Subcutaneous adipose tissue (tissue), 4 donors: Measurements from ENCODE around the gene PAM. TPM values are rescaled to one million over a fixed set of nuclear protein-coding genes. Genes with fewer than 3 reads are reported as not detected.

Experiments used
- total RNA-seq, 4 donors: library from RNA; depleted of rRNA; stranded (reverse); fragments of >200 nt; gene quantifications; one replicate each; pipeline ENCODE4 v1.1.0, GENCODE V29; 2016
- TF ChIP-seq, protein P1 (sequence below): fragments of 450-650 bp; IDR thresholded peaks from one replicate; pipeline ENCODE4 v1.5.1; 2016; ENCODE audit warnings: low read depth, mild to moderate bottlenecking, control low read depth, antibody characterized with exemption, moderate library complexity

PAM gene
- total RNA-seq, 4 donors from 2014 or later = 142 to 289 (median 225) TPM

DNA sequence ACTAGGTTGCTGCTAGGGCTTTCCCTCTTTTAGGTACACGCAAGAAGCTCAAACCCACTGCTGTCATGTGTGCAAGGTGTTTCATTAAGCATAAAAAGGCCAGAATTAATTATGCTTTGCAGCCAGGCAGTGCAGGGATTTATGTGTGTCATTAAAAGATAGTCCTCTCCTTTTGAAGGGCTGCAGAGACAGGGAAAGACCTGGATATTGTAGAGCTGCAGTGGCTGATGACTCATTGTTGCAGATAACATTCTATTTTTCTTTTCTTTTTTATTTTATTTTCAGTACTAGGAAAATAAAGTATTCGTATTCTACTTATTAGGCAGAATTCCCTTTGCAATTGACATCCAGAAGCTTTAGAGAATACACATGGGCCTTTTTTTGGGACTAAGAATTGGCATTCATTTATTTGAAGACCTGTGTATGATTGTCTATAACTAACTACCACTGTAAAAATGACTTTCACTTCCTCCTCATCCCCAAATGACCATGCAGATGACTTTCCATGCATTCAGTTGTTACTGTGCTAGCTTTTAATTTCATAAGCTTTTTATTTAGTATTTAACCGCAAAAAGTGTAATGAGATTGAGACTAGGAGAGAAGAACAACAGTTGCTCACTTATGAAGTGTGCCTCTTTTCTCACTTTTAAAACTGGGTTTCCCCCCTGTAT, 113.0 kb downstream of the PAM start:
- TF ChIP-seq, protein P1, sequence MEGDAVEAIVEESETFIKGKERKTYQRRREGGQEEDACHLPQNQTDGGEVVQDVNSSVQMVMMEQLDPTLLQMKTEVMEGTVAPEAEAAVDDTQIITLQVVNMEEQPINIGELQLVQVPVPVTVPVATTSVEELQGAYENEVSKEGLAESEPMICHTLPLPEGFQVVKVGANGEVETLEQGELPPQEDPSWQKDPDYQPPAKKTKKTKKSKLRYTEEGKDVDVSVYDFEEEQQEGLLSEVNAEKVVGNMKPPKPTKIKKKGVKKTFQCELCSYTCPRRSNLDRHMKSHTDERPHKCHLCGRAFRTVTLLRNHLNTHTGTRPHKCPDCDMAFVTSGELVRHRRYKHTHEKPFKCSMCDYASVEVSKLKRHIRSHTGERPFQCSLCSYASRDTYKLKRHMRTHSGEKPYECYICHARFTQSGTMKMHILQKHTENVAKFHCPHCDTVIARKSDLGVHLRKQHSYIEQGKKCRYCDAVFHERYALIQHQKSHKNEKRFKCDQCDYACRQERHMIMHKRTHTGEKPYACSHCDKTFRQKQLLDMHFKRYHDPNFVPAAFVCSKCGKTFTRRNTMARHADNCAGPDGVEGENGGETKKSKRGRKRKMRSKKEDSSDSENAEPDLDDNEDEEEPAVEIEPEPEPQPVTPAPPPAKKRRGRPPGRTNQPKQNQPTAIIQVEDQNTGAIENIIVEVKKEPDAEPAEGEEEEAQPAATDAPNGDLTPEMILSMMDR = no peak

DNA sequence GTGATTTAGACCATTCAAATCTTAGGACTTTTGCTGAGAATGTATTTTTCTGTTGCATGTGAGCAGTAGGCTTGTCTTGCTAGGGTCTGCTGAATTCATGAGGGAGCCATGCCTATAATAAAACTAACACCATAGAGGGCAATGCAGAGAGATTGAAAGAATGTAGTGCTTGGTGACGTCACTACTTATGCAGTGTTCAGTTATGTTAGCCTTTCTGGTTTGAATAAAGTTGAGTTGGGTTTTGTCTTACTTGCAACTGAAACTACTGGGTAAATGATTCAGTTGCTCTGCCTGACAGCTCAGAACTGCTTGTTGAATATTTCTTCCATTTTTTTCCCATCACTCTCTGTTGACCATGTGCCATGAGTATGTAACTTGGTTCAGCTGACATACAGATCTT, 114.1 kb downstream of the PAM start:
- TF ChIP-seq, protein P1 = no peak

DNA sequence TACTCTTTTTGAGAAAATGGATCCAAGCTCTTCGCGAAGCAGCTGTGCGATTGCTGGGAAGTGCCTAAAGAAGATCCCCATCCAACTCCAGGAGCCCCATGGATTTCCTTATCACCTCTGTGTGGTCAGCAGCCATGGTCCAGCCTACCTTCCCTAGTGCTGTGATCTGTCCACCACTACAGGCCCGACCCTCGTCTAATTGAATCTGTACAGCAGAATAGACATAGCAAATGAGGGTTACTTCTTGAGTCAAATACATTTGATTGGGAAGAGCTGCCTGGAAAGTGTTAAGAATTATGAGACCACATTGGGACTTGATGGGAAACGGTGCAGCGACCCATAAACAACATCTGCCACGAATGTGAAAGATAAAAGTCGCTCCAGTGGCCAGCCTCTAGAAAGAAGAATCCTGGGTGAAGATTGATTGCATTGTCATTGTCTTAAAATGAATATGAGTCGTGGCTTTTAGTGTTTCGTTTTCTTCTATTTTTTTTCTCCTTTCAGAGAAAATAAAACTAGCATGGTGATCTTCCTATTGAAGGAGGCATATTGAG, 118.4 kb downstream of the PAM start:
- TF ChIP-seq, protein P1 = no peak

DNA sequence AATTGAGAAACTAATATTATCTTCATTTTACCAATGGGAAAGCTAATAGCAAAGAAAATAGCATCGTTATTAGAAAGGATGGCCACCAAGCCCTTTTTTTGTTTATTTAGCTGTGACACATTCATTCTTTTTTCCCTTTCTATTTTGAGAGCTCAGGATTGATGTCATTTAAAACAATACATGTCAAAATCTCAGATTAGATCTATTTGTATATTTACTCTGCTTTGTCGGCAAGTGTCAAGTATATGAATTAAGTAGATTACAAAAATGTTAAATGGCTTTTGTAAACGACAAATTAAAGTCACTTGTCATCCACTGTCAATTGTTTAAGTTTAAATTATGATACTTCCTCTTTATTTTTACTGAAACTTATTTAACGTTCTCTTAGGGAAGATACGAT, 118.9 kb downstream of the PAM start:
- TF ChIP-seq, protein P1 = no peak

DNA sequence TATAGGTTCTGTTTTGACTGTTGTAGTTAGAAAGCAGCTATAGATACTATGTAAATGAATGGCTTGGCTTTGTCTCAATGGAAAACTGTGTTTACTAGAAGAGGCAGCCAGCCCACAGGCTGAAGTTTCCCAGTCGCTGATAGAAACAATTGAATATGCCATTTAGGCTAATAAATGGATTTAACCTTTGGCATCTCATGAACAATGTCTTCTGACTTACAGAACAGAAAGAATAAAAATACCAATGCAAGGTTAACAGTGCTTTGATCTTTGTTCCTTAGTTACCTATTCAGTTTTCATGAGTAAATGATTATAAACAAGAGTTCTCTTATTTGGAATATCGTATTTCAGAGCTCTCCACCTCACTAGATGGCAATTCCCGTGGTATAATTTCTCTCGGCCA, 120.6 kb downstream of the PAM start:
- TF ChIP-seq, protein P1 = no peak

DNA sequence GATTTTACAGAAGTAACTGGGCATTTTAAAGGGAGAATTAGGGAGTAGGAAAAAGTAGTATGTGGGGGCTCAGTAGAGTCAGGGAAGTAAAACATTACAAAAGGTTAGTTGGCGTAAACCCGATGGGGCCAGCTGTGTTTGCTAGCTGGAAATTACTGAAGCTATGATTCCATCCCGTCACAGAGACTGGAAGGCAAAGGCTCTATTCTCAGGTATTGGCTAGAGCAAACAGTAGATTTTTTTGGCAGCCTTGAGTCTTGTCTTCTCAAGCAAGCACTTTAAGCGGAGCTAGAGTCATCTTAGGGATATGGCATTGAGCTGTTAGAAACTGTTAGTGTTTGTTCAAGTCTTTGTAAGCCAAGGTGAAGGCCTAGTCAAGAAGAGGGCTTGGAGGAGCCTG, 121.5 kb downstream of the PAM start:
- TF ChIP-seq, protein P1 = no peak

DNA sequence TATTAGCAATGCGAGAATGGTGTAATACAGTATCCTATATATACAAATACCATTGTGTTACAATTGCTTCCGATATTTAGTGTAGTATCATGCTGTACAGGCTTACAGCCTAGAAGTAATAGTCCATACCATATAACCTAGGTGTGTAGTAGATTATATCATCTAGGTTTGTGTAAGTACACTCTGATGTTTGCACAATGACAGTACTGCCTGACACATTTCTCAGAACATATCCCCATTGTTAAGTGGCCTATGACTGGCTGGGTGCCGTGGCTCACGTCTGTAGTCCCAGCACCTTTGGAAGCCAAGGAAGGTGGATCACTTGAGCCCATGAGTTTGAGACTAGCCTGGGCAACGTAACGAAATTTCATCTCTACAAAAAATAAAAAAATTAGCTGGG, 124.6 kb downstream of the PAM start:
- TF ChIP-seq, protein P1 = no peak
